ENCODE data around the gene C5orf15. TPM values are rescaled to one million over a fixed set of nuclear protein-coding genes. Genes with fewer than 3 reads are reported as not detected.

The C5orf15 gene
- total and polyA plus RNA-seq, 4 donors = 21.6 to 118 (median 40.0) TPM

GRCh38 chr5:133966090-133966489, 2.3 kb downstream of the C5orf15 start:
- DNase-seq = no peak
- WGBS, 2 donors = 96 to 97% methylated on average over 10 of the region's 10 CpGs
- H3K36me3 ChIP-seq (ENCODE audit: control insufficient read depth in 4 of 4, insufficient read depth in 4 of 4, low read length in 4 of 4) = peaks cover 0 to 6% (median under 1%) of the 10 kb centered on the region in 4 donors
- H3K9me3 ChIP-seq (ENCODE audit: control insufficient read depth in 4 of 4, insufficient read depth in 3 of 4, low read length in 3 of 4) = no peaks in the 10 kb centered on the region
- ATAC-seq (ENCODE audit: insufficient read depth, low FRiP score) = no peak
- peaks cover 0 to 13% (median 7%) of the 10 kb centered on the region in 5 donors for H3K4me1 ChIP-seq (ENCODE audit: control insufficient read depth in 5 of 5, insufficient read depth in 5 of 5, low read length in 5 of 5)
- H3K27me3 ChIP-seq (ENCODE audit: control insufficient read depth in 3 of 3, insufficient read depth in 3 of 3, low read length in 2 of 3) = no peaks in the 10 kb centered on the region
- H3K27ac ChIP-seq (ENCODE audit: low read depth in 1 of 2, low read length in 1 of 2) = no peak overlapping the region
- no peak overlapping the region for H3K9ac ChIP-seq (ENCODE audit: insufficient read depth in 1 of 2, low read length in 2 of 2)
- H3K4me3 ChIP-seq = no peak overlapping the region
- TF ChIP-seq CTCF (IDR thresholded peaks at IDR 0.05; ENCODE audit: control extremely low read depth, extremely low read depth) = no peak

DNA sequence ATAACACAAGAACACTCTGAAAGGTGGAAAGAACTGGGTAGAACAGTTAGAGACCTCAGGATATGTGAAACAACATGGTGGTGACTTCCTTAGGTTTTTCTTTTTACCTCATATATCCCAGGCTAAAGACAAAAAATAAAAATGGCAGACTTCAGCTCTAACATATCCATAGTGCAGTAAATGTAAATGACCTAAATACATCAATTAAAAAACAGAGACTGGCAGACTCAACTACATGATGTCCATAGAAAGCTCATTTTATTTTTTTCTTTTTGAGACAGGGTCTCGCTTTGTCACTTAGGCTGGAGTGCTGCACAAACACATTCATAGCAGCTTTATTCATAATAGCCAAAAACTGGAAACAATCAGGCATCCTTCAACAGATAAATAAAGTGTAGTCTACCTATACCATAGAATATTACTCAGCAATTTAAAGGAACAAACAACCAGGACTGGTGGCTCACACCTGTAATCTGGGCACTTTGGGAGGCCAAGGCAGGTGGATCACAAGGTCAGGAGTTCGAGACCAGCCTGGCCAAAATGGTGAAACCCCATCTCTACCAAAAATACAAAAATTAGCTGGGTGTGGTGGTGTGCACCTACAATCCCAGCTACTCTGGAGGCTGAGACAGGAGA, 4.8 kb downstream of the C5orf15 start:
- H3K9ac ChIP-seq (ENCODE audit: insufficient read depth in 1 of 2, low read length in 2 of 2) = no peak overlapping the region
- no peaks in the 10 kb centered on the region for H3K27me3 ChIP-seq (ENCODE audit: control insufficient read depth in 3 of 3, insufficient read depth in 3 of 3, low read length in 2 of 3)
- no peak for TF ChIP-seq CTCF (IDR thresholded peaks at IDR 0.05; ENCODE audit: control extremely low read depth, extremely low read depth)
- H3K36me3 ChIP-seq (ENCODE audit: control insufficient read depth in 4 of 4, insufficient read depth in 4 of 4, low read length in 4 of 4) = peaks cover 0 to 8% (median 6%) of the 10 kb centered on the region in 4 donors
- no peaks in the 10 kb centered on the region for H3K9me3 ChIP-seq (ENCODE audit: control insufficient read depth in 4 of 4, insufficient read depth in 3 of 4, low read length in 3 of 4)
- H3K4me1 ChIP-seq (ENCODE audit: control insufficient read depth in 5 of 5, insufficient read depth in 5 of 5, low read length in 5 of 5) = peaks cover 0 to 13% (median 6%) of the 10 kb centered on the region in 5 donors
- no peak for DNase-seq
- H3K27ac ChIP-seq (ENCODE audit: low read depth in 1 of 2, low read length in 1 of 2) = no peak overlapping the region
- ATAC-seq (ENCODE audit: insufficient read depth, low FRiP score) = no peak
- no peak overlapping the region for H3K4me3 ChIP-seq
- WGBS, 2 donors = 98 to 100% methylated on average over 2 of the region's 2 CpGs

GRCh38 chr5:133962801-133963476, 5.5 kb downstream of the C5orf15 start:
- no peaks in the 10 kb centered on the region for H3K9me3 ChIP-seq (ENCODE audit: control insufficient read depth in 4 of 4, insufficient read depth in 3 of 4, low read length in 3 of 4)
- H3K27ac ChIP-seq (ENCODE audit: low read depth in 1 of 2, low read length in 1 of 2) = peak overlapping the region in 1 of 2 donors; percentile 21
- ATAC-seq (ENCODE audit: insufficient read depth, low FRiP score) (no peak), DNase-seq (no peak)
- H3K4me1 ChIP-seq (ENCODE audit: control insufficient read depth in 5 of 5, insufficient read depth in 5 of 5, low read length in 5 of 5) = peaks cover 0 to 13% (median 6%) of the 10 kb centered on the region in 5 donors
- no peak for TF ChIP-seq CTCF (IDR thresholded peaks at IDR 0.05; ENCODE audit: control extremely low read depth, extremely low read depth)
- peaks cover under 1 to 8% (median 5%) of the 10 kb centered on the region in 4 donors for H3K36me3 ChIP-seq (ENCODE audit: control insufficient read depth in 4 of 4, insufficient read depth in 4 of 4, low read length in 4 of 4)
- H3K4me3 ChIP-seq = no peak overlapping the region
- WGBS, 2 donors = 54 to 59% methylated on average over 2 of the region's 2 CpGs
- no peak overlapping the region for H3K9ac ChIP-seq (ENCODE audit: insufficient read depth in 1 of 2, low read length in 2 of 2)
- no peaks in the 10 kb centered on the region for H3K27me3 ChIP-seq (ENCODE audit: control insufficient read depth in 3 of 3, insufficient read depth in 3 of 3, low read length in 2 of 3)

All from lung (tissue), 12 donors.